Cardiac muscle cell (in vitro differentiated cells and primary cell): ENCODE measurements around the gene TOE1. TPM values are rescaled to one million over a fixed set of nuclear protein-coding genes. Genes with fewer than 3 reads are reported as not detected.

Source experiments
- DNase-seq, 2 donors: peaks; one replicate each; pipeline versions ENCODE4 v3.0.0 to v3.0.0-alpha.2; 2010 to 2017; ENCODE audit warnings: low read depth in 1 of 2, low spot score in 1 of 2
- H3K27ac ChIP-seq: fragments of 200-600 bp; sonication (generic); 2 replicates; pipeline ENCODE4 v1.5.1; 2016
- H3K27me3 ChIP-seq: fragments of 200-600 bp; sonication (generic); 2 replicates; pipeline ENCODE4 v1.6.0; 2016; ENCODE audit warnings: control low read depth
- H3K36me3 ChIP-seq: fragments of 200-600 bp; sonication (generic); 2 replicates; pipeline ENCODE4 v1.5.1; 2016; ENCODE audit warnings: control low read depth
- H3K4me1 ChIP-seq: fragments of 200-600 bp; sonication (generic); 2 replicates; pipeline ENCODE4 v1.8.1; 2017; ENCODE audit warnings: low read depth, mild to moderate bottlenecking, mixed run types
- H3K4me3 ChIP-seq: fragments of 200-600 bp; sonication (generic); 2 replicates; pipeline ENCODE4 v1.5.1; 2016; ENCODE audit warnings: mild to moderate bottlenecking
- H3K9me3 ChIP-seq: fragments of 200-600 bp; sonication (generic); 2 replicates; pipeline ENCODE4 v1.5.1; 2017; ENCODE audit warnings: low read depth, mild to moderate bottlenecking, control low read depth
- polyA plus RNA-seq: library from polyadenylated mRNA; unstranded; fragments of >200 nt; fragmentation: Nextera tagmentation; extraction: Ambion mirVana; gene quantifications from 2 replicates; pipeline ENCODE4 v1.2.1, GENCODE V29; 2016
- total RNA-seq: library from RNA; depleted of rRNA; stranded (reverse); fragments of >200 nt; gene quantifications from 2 replicates; pipeline ENCODE4 v1.2.3, GENCODE V29; 2016
- TF ChIP-seq, protein P1 (sequence below): IDR thresholded peaks from 2 replicates; pipeline ENCODE4 v1.5.1; 2012; ENCODE audit warnings: low read depth, mild to moderate bottlenecking, low read length

The TOE1 gene
- total and polyA plus RNA-seq, 2 experiments from 2014 or later, result 9.1 to 13.4 TPM

DNA sequence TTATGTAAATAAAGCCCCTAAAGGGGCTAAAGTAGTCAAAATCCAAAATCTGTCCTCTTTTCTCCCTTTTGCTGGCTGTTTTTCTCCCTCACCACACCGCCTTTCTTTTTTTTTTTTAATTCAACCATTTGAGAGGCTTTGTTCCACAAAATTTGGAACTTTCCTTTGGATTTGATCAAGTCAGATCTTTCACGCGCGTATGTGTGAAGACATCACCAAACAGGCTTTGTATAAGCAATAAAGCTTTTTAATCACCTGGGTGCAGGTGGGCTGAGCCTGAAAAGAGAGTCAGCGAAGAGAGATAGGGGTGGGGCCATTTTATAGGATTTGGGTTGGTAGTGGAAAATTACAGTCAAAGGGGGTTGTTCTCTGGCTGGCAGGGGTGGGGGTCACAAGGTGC lies 18.5 kb upstream of the TOE1 start:
- H3K27me3 ChIP-seq, result no peaks in the 10 kb centered on the region
- no peaks in the 10 kb centered on the region for H3K4me1 ChIP-seq
- DNase-seq, result no peak
- no peaks in the 10 kb centered on the region for H3K36me3 ChIP-seq
- H3K4me3 ChIP-seq, result no peak overlapping the region
- H3K9me3 ChIP-seq, result no peaks in the 10 kb centered on the region
- TF ChIP-seq, protein P1, sequence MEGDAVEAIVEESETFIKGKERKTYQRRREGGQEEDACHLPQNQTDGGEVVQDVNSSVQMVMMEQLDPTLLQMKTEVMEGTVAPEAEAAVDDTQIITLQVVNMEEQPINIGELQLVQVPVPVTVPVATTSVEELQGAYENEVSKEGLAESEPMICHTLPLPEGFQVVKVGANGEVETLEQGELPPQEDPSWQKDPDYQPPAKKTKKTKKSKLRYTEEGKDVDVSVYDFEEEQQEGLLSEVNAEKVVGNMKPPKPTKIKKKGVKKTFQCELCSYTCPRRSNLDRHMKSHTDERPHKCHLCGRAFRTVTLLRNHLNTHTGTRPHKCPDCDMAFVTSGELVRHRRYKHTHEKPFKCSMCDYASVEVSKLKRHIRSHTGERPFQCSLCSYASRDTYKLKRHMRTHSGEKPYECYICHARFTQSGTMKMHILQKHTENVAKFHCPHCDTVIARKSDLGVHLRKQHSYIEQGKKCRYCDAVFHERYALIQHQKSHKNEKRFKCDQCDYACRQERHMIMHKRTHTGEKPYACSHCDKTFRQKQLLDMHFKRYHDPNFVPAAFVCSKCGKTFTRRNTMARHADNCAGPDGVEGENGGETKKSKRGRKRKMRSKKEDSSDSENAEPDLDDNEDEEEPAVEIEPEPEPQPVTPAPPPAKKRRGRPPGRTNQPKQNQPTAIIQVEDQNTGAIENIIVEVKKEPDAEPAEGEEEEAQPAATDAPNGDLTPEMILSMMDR, result no peak
- no peak overlapping the region for H3K27ac ChIP-seq

DNA sequence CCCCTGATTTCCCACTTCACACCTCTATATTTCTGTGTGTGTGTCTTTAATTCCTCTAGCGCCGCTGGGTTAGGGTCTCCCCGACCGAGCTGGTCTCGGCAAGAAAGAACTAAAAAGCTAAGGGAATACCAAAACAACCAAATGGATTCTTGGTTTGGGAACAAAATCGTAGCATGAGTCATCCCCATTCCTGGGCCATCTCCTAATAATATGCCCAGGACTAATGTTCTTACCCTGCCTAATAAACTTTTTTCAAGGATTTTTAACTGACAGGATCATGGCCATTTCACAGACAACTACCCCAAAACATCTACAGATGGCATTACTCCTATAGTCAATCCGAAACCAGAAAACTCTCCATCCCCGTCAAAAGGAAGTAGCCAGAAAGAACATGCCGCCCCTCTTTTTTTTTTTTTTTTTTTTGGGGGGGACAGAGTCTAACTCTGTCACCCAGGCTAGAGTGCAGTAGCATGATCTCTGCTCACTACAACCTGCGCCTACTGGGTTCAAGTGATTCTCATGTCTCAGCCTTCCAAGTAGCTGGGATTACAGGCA lies 17.4 kb upstream of the TOE1 start:
- no peaks in the 10 kb centered on the region for H3K27me3 ChIP-seq
- no peaks in the 10 kb centered on the region for H3K4me1 ChIP-seq
- H3K36me3 ChIP-seq, result no peaks in the 10 kb centered on the region
- no peaks in the 10 kb centered on the region for H3K9me3 ChIP-seq
- TF ChIP-seq, protein P1, result no peak
- H3K4me3 ChIP-seq, result no peak overlapping the region
- no peak overlapping the region for H3K27ac ChIP-seq
- DNase-seq, result no peak

DNA sequence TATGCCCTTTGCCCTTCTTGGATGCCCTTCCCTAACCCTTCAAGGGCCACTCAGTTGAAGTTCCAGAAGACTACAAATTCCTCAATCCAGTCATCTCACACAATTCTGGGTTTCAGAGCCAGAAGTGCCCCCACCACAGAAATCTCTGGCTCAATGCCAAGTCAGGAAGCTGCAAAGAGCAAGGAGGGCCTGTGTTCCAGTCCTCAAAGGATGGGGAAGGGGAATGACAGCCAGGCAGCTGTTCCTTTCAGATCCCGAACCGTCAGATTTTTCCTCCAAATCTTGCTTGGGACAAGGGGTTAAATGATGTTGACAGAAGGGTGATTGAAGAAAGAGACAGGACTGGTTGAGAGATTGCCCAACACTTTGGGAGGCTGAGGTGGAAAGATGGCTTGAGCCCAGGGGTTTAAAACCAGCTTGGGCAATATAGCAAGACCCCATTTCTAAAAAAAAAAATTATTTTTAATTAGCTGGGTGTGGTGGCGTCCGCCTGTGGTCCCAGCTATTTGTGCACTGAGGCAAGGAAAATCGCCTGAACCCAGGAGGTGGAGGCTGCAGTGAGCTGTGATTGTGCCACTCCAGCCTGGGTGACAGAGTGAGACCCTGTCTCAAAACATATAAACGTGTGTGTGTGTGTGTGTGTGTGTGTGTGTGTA lies 14.0 kb upstream of the TOE1 start:
- Histone ChIP-seq H3K36me3 (peaks cover 2% of the 10 kb centered on the region), H3K27ac (no peak overlapping the region), H3K9me3 (no peaks in the 10 kb centered on the region), H3K4me1 (no peaks in the 10 kb centered on the region), H3K4me3 (no peak overlapping the region), H3K27me3 (no peaks in the 10 kb centered on the region)
- TF ChIP-seq, protein P1, result no peak
- peak in 1 of 2 donors; percentile 38 for DNase-seq

DNA sequence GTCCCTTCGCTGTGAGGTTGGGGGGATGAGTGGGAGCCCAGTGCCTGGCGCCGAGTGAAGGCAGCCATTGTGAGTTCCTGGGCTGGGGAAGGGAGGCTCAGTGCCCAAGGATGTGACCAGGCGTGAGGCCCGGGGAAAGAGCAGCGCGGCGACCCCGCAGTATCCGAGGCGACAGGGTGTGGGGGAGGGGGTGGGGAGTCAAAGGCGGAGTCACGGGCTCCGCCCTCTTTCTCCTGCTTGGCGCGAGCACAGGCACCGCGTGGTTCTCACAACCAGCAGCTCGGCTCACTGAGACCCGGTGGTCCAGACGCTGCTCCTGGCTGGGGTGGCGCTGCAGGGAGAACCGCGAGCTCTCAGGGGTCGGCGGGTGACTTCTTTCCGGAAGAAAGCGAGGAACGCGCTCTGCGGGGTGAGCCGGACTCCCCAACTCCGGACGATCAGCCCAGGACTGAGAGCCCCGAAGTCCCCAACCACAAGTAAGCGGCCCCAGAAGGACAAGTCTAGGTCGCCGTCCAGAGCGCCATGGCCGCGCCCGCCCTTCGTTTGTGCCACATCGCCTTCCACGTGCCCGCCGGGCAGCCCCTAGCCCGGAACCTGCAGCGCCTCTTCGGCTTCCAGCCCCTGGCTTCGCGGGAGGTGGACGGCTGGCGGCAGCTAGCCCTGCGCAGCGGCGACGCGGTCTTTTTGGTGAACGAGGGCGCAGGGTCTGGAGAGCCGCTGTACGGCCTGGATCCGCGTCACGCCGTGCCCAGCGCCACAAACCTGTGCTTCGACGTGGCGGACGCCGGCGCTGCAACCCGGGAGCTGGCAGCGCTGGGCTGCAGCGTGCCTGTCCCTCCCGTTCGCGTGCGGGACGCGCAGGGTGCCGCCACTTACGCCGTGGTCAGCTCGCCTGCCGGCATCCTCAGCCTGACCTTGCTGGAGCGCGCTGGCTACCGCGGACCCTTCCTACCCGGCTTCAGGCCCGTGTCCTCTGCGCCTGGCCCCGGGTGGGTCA lies 13.0 kb upstream of the TOE1 start, which contains the start of gene HPDL:
TSS of gene HPDL (plus strand) at position 269 of the 997 bp plus-strand sequence. CDS start at position 523, 254 bp downstream.
- TF ChIP-seq, protein P1, result no peak
- H3K27me3 ChIP-seq, result no peaks in the 10 kb centered on the region
- DNase-seq, result peak; percentile 67 to 73
- H3K4me3 ChIP-seq, result no peak within 1 kb of the TSS
- H3K27ac ChIP-seq, result no peak within 1 kb of the TSS
- H3K36me3 ChIP-seq, result peaks cover 3% of the 10 kb centered on the region
- H3K4me1 ChIP-seq, result no peaks in the 10 kb centered on the region
- no peaks in the 10 kb centered on the region for H3K9me3 ChIP-seq

DNA sequence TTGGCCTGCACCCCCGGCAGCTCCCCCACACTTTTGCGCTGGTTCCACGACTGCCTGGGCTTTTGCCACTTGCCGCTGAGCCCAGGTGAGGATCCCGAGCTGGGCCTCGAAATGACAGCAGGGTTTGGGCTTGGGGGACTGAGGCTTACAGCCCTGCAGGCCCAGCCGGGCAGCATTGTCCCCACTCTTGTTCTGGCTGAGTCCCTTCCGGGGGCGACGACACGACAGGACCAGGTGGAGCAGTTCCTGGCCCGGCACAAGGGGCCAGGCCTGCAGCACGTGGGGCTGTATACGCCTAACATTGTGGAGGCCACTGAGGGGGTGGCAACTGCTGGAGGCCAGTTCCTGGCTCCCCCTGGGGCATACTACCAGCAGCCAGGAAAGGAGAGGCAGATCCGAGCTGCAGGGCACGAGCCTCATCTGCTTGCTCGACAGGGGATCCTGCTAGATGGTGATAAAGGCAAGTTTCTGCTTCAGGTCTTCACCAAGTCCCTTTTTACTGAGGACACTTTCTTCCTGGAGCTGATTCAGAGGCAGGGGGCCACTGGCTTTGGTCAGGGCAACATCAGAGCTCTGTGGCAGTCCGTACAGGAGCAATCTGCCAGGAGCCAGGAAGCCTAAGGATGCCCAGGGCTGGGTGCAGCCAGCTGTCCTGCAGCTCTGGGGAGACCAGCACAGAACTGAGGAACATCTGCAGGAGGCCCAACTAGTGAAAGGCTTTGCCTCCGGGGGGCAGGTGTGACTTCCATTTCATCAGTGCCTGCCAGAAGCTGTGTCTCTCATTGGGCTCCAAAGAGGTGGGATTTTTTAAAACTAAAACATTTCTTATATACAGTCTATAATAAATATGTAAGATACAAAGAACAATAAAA lies 12.1 kb upstream of the TOE1 start:
- no peak overlapping the region for H3K4me3 ChIP-seq
- H3K27ac ChIP-seq, result no peak overlapping the region
- H3K9me3 ChIP-seq, result no peaks in the 10 kb centered on the region
- H3K4me1 ChIP-seq, result no peaks in the 10 kb centered on the region
- TF ChIP-seq, protein P1, result no peak
- DNase-seq, result no peak
- H3K27me3 ChIP-seq, result no peaks in the 10 kb centered on the region
- H3K36me3 ChIP-seq, result peaks cover 3% of the 10 kb centered on the region
